NOMO-1 treated with dmso at 0.1 percent for 144 hours (cell line): ENCODE measurements around the gene UGP2.
"Not testable (repeated sequence)": the region's sequence is repeated elsewhere in the genome, so short reads cannot be mapped to it uniquely, and the experiment has no call there.

Experiments
- DNase-seq: peaks from one replicate; lab custom pipeline; 2025; ENCODE audit not compliant: unreplicated experiment; lab: John Stamatoyannopoulos, UW

Gene UGP2

GRCh38 chr2:63841254-63842022, at the start of gene UGP2:
Gene UGP2, plus strand, starts transcription at chr2:63841896. Its CDS starts 290 bp downstream, at chr2:63842186.
- DNase-seq: peak; percentile 89

GRCh38 chr2:63792530-63792929, 49.2 kb upstream of the UGP2 start:
- no peak for DNase-seq

- DNase-seq: no peak
Observed at GRCh38 chr2:63796366-63796765, 45.3 kb upstream of the UGP2 start.

GRCh38 chr2:63796796-63797195, 44.9 kb upstream of the UGP2 start:
- DNase-seq: no peak

- no peak for DNase-seq
Observed at GRCh38 chr2:63801455-63801854, 40.2 kb upstream of the UGP2 start.

GRCh38 chr2:63805412-63805811, 36.3 kb upstream of the UGP2 start:
- DNase-seq: no peak

- DNase-seq: not testable (repeated sequence)
Observed at GRCh38 chr2:63808036-63808435, 33.7 kb upstream of the UGP2 start.

- not testable (repeated sequence) for DNase-seq
Observed at GRCh38 chr2:63808911-63809310, 32.8 kb upstream of the UGP2 start.

GRCh38 chr2:63811063-63811462, 30.6 kb upstream of the UGP2 start:
- DNase-seq: no peak

- DNase-seq: not testable (repeated sequence)
Observed at GRCh38 chr2:63811870-63812269, 29.8 kb upstream of the UGP2 start.

GRCh38 chr2:63814114-63814513, 27.6 kb upstream of the UGP2 start:
- no peak for DNase-seq

- no peak for DNase-seq
Observed at GRCh38 chr2:63817382-63817781, 24.3 kb upstream of the UGP2 start.

GRCh38 chr2:63818271-63818670, 23.4 kb upstream of the UGP2 start:
- no peak for DNase-seq

GRCh38 chr2:63819256-63819655, 22.4 kb upstream of the UGP2 start:
- no peak for DNase-seq

- DNase-seq: peak; percentile 18
Observed at GRCh38 chr2:63819765-63820717, 21.7 kb upstream of the UGP2 start.

GRCh38 chr2:63820969-63821368, 20.7 kb upstream of the UGP2 start:
- no peak for DNase-seq

- DNase-seq: no peak
Observed at GRCh38 chr2:63821396-63821795, 20.3 kb upstream of the UGP2 start.

- no peak for DNase-seq
Observed at GRCh38 chr2:63822478-63822877, 19.2 kb upstream of the UGP2 start.

GRCh38 chr2:63827749-63828148, 13.9 kb upstream of the UGP2 start:
- DNase-seq: no peak

- DNase-seq: no peak
Observed at GRCh38 chr2:63831176-63831575, 10.5 kb upstream of the UGP2 start.

- DNase-seq: no peak
Observed at GRCh38 chr2:63834401-63834800, 7.3 kb upstream of the UGP2 start.

- DNase-seq: no peak
Observed at GRCh38 chr2:63837036-63837594, 4.6 kb upstream of the UGP2 start.
